DOHH2 (cell line): ENCODE data around the gene ZC3H12C.

Experiments
- H3F3A ChIP-seq: fragments of 200-600 bp; sonication (generic), shearing (Covaris generic); 2 replicates; pipeline ENCODE4 v1.6.0; 2016; ENCODE audit warnings: antibody characterized with exemption, mild to moderate bottlenecking; ENCODE audit not compliant: control insufficient read depth, insufficient read depth
- H3K27ac ChIP-seq: fragments of 200-600 bp; sonication (generic); 2 replicates; pipeline ENCODE4 v1.5.1; 2014; ENCODE audit warnings: low read depth, mild to moderate bottlenecking, low read length, moderate library complexity
- H3K27me3 ChIP-seq: fragments of 200-600 bp; sonication (generic); 2 replicates; pipeline ENCODE4 v1.6.1; 2014; ENCODE audit warnings: mild to moderate bottlenecking, low read length, mixed read lengths; ENCODE audit not compliant: control insufficient read depth
- H3K36me3 ChIP-seq: fragments of 200-600 bp; sonication (generic); 2 replicates; pipeline ENCODE4 v1.6.1; 2014; ENCODE audit warnings: mild to moderate bottlenecking, low read length, moderate library complexity, mixed read lengths; ENCODE audit not compliant: control insufficient read depth
- H3K4me1 ChIP-seq: fragments of 200-600 bp; sonication (generic); 2 replicates; pipeline ENCODE4 v1.6.1; 2014; ENCODE audit warnings: mild to moderate bottlenecking, low read length, mixed read lengths; ENCODE audit not compliant: control insufficient read depth
- H3K4me2 ChIP-seq: fragments of 200-600 bp; sonication (generic); 2 replicates; pipeline ENCODE4 v1.6.0; 2014; ENCODE audit warnings: mild to moderate bottlenecking, low read length, moderate library complexity
- H3K4me3 ChIP-seq: fragments of 200-600 bp; sonication (generic); 2 replicates; pipeline ENCODE4 v1.5.1; 2014; ENCODE audit warnings: mild to moderate bottlenecking, low read length, mixed read lengths
- H3K79me2 ChIP-seq: fragments of 200-600 bp; sonication (generic); 2 replicates; pipeline ENCODE4 v1.6.1; 2014; ENCODE audit warnings: mild to moderate bottlenecking, low read length, mixed read lengths; ENCODE audit not compliant: control insufficient read depth
- H3K9me2 ChIP-seq: fragments of 200-600 bp; sonication (generic); replicated peaks from 2 replicates; pipeline ENCODE4 v1.6.1; 2014; ENCODE audit warnings: mild to moderate bottlenecking, low read length, mixed read lengths; ENCODE audit not compliant: control insufficient read depth
- H3K9me3 ChIP-seq: fragments of 200-600 bp; sonication (generic); 2 replicates; pipeline ENCODE4 v1.6.1; 2014; ENCODE audit warnings: antibody characterized with exemption, low read length, mixed read lengths; ENCODE audit not compliant: control insufficient read depth, insufficient read depth
- H4K20me1 ChIP-seq: fragments of 200-600 bp; sonication (generic); 2 replicates; pipeline ENCODE4 v1.6.0; 2014; ENCODE audit warnings: low read depth, mild to moderate bottlenecking, antibody characterized with exemption, low read length, moderate library complexity; ENCODE audit not compliant: control insufficient read depth, insufficient read depth
- CTCF ChIP-seq: fragments of 200-600 bp; sonication (generic); IDR thresholded peaks from one replicate; pipeline ENCODE4 v1.5.1; 2014; ENCODE audit warnings: antibody characterized with exemption, mild to moderate bottlenecking, low read depth, low read length; ENCODE audit not compliant: poor library complexity, severe bottlenecking
- EZH2phosphoT487 ChIP-seq: fragments of 200-600 bp; sonication (generic); IDR thresholded peaks from 2 replicates; pipeline ENCODE4 v1.6.1; 2017; ENCODE audit warnings: borderline replicate concordance, mild to moderate bottlenecking, antibody characterized with exemption, low read length, moderate library complexity, mixed read lengths

Gene ZC3H12C

GRCh38 chr11:110128161-110128560 is 35.0 kb downstream of the ZC3H12C start:
- Histone ChIP-seq H4K20me1 (no peaks in the 10 kb centered on the region), H3K9me3 (no peaks in the 10 kb centered on the region), H3K4me2 (no peak overlapping the region), H3K4me1 (no peaks in the 10 kb centered on the region), H3K27ac (no peak overlapping the region), H3F3A (no peaks in the 10 kb centered on the region), H3K79me2 (no peaks in the 10 kb centered on the region), H3K9me2 (no peaks in the 10 kb centered on the region), H3K4me3 (no peak overlapping the region), H3K27me3 (no peaks in the 10 kb centered on the region), H3K36me3 (no peaks in the 10 kb centered on the region)
- TF ChIP-seq EZH2phosphoT487 (no peak), CTCF (no peak)

DNA sequence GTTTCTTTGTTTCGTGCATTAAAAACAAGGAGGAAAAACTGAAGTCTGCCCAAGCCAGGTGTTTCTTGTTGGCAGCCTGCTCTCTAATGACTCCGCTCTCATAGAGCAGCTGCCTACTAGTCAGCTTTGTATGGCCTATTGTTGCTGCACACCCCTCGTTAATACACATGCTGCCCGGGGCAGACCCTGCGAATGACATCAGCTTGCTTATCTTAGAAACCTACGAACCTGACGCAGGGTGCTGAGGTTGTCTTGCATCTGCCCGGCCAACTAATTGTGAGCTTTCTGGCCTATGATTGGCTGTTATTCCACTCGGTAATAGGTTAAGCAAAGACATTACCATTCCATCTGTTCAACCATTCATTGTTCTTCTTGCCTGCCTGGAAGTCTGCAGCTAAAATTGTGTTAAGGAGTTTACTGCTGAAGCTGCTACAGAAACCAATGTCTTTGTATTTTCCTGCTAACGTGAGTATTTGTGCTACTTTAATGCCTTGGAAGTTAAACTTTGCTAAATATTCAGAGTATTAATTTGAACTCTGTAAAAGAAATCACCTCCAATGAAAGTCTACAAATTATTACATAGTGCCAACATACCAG is 37.5 kb downstream of the ZC3H12C start:
- H3K27ac ChIP-seq, result no peak overlapping the region
- H3K9me2 ChIP-seq, result no peaks in the 10 kb centered on the region

GRCh38 chr11:110131386-110132123 is 38.4 kb downstream of the ZC3H12C start:
- Histone ChIP-seq H3K9me2 (no peaks in the 10 kb centered on the region), H3K4me2 (no peak overlapping the region), H3K79me2 (no peaks in the 10 kb centered on the region), H3K27me3 (no peaks in the 10 kb centered on the region), H3K36me3 (no peaks in the 10 kb centered on the region), H3K4me1 (no peaks in the 10 kb centered on the region), H3K9me3 (no peaks in the 10 kb centered on the region), H3K4me3 (no peak overlapping the region), H3K27ac (no peak overlapping the region), H4K20me1 (no peaks in the 10 kb centered on the region), H3F3A (no peaks in the 10 kb centered on the region)
- no peak for TF ChIP-seq CTCF
- no peak for TF ChIP-seq EZH2phosphoT487

More for the DNA sequence above, 37.5 kb downstream of the ZC3H12C start:
- no peaks in the 10 kb centered on the region for H3K9me3 ChIP-seq
- no peaks in the 10 kb centered on the region for H3K27me3 ChIP-seq
- TF ChIP-seq EZH2phosphoT487 (no peak), CTCF (no peak)
- no peaks in the 10 kb centered on the region for H3F3A ChIP-seq
- no peaks in the 10 kb centered on the region for H3K4me1 ChIP-seq
- H3K4me2 ChIP-seq, result no peak overlapping the region
- no peak overlapping the region for H3K4me3 ChIP-seq
- no peaks in the 10 kb centered on the region for H3K79me2 ChIP-seq
- H3K36me3 ChIP-seq, result no peaks in the 10 kb centered on the region
- no peaks in the 10 kb centered on the region for H4K20me1 ChIP-seq
